Measurements from ENCODE around the gene MRPS22.
A peak's percentile ranks its signal among the peaks of the same experiment; 100 is the strongest.

Gene MRPS22

GRCh38 chr3:139303216-139303615 is 40.6 kb upstream of the MRPS22 start:
- Histone ChIP-seq H3K4me3 (ENCODE audit: low read depth, low read length) (no peak overlapping the region), H3K9me3 (ENCODE audit: severe bottlenecking) (no peaks in the 10 kb centered on the region), H3K36me3 (no peaks in the 10 kb centered on the region), H3K27ac (no peak overlapping the region), H3K27me3 (ENCODE audit: insufficient read depth, low read depth, severe bottlenecking) (no peaks in the 10 kb centered on the region)
- TF ChIP-seq CTCF (IDR thresholded peaks at IDR 0.05; ENCODE audit: low read depth, low read length): no peak
- no peak for DNase-seq

DNA sequence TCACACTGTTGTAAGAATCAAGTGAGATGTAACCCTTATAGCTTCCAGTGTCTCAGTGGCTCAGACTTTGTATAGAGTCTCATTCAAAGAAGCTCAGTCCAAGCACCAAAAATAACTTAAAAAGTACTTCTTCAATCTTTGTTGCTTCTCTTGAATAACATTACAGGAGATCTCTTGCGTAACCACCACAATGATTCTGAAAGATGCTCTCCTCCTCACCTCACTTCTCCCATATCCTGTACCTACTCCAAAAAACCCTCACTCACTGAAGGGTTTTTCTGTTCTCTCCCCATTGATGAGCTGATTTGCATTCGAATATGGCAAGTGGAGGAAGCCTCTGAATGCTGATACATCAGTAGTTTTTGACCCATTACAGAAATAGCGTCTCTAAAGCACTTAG is 39.4 kb upstream of the MRPS22 start:
- DNase-seq: no peak
- Histone ChIP-seq H3K36me3 (no peaks in the 10 kb centered on the region), H3K27ac (no peak overlapping the region), H3K9me3 (ENCODE audit: severe bottlenecking) (no peaks in the 10 kb centered on the region), H3K4me3 (ENCODE audit: low read depth, low read length) (no peak overlapping the region), H3K27me3 (ENCODE audit: insufficient read depth, low read depth, severe bottlenecking) (no peaks in the 10 kb centered on the region)
- TF ChIP-seq CTCF (IDR thresholded peaks at IDR 0.05; ENCODE audit: low read depth, low read length): no peak

GRCh38 chr3:139306078-139306477 is 37.7 kb upstream of the MRPS22 start:
- Histone ChIP-seq H3K4me3 (ENCODE audit: low read depth, low read length) (no peak overlapping the region), H3K36me3 (no peaks in the 10 kb centered on the region), H3K9me3 (ENCODE audit: severe bottlenecking) (no peaks in the 10 kb centered on the region), H3K27ac (no peak overlapping the region), H3K27me3 (ENCODE audit: insufficient read depth, low read depth, severe bottlenecking) (no peaks in the 10 kb centered on the region)
- DNase-seq: no peak
- TF ChIP-seq CTCF (IDR thresholded peaks at IDR 0.05; ENCODE audit: low read depth, low read length): no peak

- H3K4me3 ChIP-seq (ENCODE audit: low read depth, low read length): no peak overlapping the region
- no peak overlapping the region for H3K27ac ChIP-seq
- TF ChIP-seq CTCF (IDR thresholded peaks at IDR 0.05; ENCODE audit: low read depth, low read length): 0 out of 2 replicates have a peak, but pooled peaks have one; percentile 1
- H3K36me3 ChIP-seq: no peaks in the 10 kb centered on the region
- no peak for DNase-seq
- no peaks in the 10 kb centered on the region for H3K9me3 ChIP-seq (ENCODE audit: severe bottlenecking)
- H3K27me3 ChIP-seq (ENCODE audit: insufficient read depth, low read depth, severe bottlenecking): no peaks in the 10 kb centered on the region
Measured at GRCh38 chr3:139307072-139307491, 36.7 kb upstream of the MRPS22 start.

DNA sequence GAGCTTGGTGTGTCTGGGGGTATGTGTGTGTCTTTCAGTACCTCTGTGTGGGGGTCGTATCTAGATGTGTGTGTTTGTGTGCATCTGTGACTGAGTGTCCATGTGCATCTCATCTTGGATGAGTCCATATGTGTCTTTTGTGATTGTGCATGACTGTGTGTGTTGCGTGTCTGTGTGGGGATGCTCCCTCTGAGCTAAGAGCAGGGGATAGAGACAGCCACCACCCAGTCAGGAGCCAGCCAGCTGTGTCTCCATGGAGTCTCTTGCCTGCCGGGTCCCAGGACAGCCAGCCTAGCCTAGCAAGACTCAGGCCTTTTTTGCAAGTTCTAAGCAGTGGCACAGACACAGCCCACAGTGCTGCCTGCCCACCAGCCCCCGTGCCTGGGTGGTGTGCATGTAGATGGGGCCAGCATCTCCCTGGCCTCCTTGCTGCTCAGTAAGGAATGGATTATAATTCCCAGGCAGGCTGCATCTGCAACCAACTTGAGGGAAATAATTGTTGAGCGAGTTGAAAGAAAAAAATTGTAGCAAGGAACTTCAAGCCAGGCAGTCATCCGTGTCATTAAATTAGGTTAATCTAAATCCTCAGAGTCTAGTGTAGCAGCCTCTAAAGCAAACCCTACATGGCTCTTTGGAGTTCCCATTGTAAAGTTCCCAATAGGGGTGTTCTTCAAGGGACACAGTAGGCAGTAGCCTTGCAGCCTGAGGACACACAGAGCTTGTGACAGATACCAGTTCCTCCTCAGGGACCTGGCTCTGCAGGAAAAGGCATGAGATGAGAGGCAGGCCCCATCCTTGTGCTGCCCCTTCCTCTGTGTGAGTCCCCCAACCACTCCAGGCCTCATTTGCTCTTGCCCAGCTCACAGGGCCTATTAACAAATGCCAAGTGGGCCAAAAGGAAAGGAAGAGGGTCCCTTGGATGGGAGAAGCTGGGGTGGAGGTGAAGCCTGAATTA is 35.9 kb upstream of the MRPS22 start:
- no peak overlapping the region for H3K4me3 ChIP-seq (ENCODE audit: low read depth, low read length)
- H3K27me3 ChIP-seq (ENCODE audit: insufficient read depth, low read depth, severe bottlenecking): no peaks in the 10 kb centered on the region
- no peaks in the 10 kb centered on the region for H3K9me3 ChIP-seq (ENCODE audit: severe bottlenecking)
- no peaks in the 10 kb centered on the region for H3K36me3 ChIP-seq
- H3K27ac ChIP-seq: peak overlapping the region; percentile 24; the same call in 1 of the 2 replicates
- TF ChIP-seq CTCF (IDR thresholded peaks at IDR 0.05; ENCODE audit: low read depth, low read length): no peak
- no peak for DNase-seq

Measured in WERI-Rb-1 (cell line).